ENCODE measurements around the gene CLTB.

DNA sequence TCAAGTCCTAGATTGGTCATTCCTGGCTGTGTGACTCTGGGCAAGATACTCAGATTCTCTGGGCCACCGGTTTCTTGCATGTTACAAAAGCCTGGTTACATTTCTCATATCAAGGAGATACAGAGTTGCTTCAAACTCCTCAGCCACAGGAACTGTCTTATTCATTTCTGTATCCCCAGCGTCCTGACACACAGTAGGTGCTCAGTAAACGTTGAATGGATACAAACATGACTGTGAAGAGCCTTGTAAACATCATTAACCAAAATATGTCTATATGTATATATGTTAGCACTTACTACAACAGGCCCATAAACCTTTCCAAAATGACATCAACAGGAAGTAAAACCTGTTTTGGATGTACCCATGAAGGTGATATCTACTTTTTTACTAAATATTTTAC is 1.6 kb downstream of the CLTB start:
- TF ChIP-seq, protein P1, sequence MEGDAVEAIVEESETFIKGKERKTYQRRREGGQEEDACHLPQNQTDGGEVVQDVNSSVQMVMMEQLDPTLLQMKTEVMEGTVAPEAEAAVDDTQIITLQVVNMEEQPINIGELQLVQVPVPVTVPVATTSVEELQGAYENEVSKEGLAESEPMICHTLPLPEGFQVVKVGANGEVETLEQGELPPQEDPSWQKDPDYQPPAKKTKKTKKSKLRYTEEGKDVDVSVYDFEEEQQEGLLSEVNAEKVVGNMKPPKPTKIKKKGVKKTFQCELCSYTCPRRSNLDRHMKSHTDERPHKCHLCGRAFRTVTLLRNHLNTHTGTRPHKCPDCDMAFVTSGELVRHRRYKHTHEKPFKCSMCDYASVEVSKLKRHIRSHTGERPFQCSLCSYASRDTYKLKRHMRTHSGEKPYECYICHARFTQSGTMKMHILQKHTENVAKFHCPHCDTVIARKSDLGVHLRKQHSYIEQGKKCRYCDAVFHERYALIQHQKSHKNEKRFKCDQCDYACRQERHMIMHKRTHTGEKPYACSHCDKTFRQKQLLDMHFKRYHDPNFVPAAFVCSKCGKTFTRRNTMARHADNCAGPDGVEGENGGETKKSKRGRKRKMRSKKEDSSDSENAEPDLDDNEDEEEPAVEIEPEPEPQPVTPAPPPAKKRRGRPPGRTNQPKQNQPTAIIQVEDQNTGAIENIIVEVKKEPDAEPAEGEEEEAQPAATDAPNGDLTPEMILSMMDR (conservative IDR thresholded peaks at IDR 0.05; ENCODE audit: low read depth, low read length), result no peak
- no peak for TF ChIP-seq EZH2phosphoT487 (IDR thresholded peaks at IDR 0.05; ENCODE audit: borderline replicate concordance, low read length)
